Kidney capillary endothelial cell (primary cell): Measurements from ENCODE around the gene KCNRG.
"Not testable (repeated sequence)": the region's sequence is repeated elsewhere in the genome, so short reads cannot be mapped to it uniquely, and the experiment has no call there.

ENCODE experiments used
- DNase-seq: peaks from one replicate; pipeline ENCODE4 v3.0.0-alpha.2; 2018; ENCODE audit warnings: low spot score

KCNRG gene

DNA sequence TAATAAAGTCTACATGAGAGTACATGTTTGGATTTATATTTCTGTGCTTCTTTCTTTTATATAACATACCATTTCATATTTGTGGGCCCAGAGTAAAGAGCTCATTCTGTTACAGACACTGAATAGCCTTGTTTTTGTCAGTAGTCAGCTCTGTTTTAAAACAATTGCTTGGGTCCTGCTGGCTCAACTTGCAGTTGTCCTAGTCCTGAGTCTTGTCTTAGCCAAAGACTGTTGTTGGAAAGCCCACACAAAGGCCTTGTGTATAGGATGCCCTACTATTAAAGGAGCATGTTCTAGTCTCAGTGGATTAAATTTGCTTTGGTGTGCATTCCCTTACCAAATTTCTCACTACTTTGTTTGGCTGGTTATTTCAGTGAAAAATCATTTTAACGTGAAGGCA is 3.8 kb upstream of the KCNRG start:
- no peak for DNase-seq

DNA sequence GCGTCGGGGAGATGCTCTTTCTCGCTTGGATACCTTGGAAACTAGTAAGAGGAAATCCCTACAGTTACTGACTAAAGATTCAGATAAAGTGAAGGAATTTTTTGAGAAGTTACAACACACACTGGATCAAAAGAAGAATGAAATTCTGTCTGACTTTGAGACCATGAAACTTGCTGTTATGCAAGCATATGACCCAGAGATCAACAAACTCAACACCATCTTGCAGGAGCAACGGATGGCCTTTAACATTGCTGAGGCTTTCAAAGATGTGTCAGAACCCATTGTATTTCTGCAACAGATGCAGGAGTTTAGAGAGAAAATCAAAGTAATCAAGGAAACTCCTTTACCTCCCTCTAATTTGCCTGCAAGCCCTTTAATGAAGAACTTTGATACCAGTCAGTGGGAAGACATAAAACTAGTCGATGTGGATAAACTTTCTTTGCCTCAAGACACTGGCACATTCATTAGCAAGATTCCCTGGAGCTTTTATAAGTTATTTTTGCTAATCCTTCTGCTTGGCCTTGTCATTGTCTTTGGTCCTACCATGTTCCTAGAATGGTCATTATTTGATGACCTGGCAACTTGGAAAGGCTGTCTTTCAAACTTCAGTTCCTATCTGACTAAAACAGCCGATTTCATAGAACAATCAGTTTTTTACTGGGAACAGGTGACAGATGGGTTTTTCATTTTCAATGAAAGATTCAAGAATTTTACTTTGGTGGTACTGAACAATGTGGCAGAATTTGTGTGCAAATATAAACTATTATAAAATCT is 2.7 kb upstream of the KCNRG start:
- DNase-seq: no peak

DNA sequence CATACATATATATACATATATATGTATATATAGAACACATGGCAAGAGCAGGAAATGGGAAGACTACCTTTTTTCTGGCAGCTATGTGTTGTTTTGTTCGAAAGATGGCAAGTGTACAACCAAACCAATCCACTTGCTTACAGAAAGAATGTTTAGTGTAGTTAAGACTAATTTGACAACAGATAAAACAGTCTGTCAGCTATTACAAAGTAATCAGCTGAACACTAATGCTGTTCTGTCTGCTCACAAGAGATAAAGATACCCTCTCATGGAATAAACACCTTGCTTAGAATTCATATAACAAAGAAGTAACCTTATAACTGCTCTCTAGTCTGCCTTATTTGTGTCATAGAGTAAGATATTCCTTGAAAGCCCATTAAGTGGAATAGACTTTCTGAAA is 858 bp upstream of the KCNRG start:
- DNase-seq: no peak

DNA sequence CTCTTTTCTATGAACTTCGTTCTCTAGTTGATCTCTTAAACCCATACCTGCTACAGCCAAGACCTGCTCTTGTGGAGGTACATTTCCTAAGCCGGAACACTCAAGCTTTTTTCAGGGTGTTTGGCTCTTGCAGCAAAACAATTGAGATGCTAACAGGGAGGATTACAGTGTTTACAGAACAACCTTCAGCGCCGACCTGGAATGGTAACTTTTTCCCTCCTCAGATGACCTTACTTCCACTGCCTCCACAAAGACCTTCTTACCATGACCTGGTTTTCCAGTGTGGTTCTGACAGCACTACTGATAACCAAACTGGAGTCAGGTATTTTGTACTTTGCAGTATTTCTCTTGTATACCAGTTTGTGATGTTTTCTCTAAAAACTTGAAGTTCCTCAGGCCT is 506 bp downstream of the KCNRG start:
- no peak for DNase-seq

DNA sequence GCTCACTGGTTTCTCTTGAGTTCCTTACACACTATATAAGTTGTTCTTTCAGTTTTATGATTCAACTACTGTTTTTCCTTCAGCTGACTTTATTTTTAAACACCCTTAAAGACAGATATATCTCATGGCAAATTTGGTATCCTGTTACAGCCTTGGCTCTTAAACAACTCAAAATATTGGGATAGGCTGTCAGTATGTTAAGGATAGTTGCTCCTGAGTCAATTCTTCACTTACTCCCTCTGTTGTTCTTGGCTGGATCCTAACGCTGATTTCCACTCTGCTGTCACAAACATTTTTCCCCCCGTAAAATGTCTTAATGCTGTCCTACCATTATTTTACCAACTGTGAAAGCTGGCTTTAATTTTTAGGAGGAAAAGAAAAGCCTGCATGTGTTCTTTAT is 1.2 kb downstream of the KCNRG start:
- no peak for DNase-seq

DNA sequence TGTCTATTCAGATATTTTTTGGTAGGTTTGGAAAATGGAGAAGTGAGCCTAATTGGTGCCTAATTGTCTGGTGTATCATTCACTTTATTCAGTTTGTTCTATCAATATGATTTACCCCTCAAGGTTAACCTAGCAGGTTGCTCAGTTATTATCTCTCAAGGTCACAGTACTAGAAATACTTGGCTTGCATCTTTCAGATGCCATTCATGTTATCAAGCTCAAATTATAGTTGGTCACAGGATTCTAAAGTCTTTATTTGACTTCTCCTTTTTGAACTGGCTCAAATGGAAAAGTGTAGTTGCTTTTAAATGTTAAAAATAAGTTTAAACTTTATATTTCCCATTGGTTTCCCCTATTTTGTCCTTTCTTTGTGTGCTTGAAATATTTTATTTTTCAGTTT is 2.6 kb downstream of the KCNRG start:
- no peak for DNase-seq

DNA sequence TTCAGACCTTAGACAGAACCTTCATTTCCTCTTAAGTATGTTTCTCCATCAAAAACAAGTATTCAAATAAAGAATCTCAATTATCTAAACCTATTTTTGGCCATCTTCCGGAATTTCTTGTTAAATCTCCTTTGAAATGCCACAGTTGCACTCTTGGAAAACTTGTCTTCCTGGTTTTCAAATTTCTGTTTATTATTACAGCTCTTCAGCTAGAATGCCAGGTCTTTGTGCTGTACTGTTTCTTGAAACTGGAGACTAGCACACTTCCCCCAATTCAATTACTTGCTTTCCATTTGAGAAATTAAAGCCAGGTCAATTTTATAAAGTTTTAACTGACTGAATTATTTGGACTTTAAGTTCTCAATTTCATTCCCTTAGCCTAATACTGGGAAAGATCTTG is 10.2 kb downstream of the KCNRG start:
- no peak for DNase-seq

DNA sequence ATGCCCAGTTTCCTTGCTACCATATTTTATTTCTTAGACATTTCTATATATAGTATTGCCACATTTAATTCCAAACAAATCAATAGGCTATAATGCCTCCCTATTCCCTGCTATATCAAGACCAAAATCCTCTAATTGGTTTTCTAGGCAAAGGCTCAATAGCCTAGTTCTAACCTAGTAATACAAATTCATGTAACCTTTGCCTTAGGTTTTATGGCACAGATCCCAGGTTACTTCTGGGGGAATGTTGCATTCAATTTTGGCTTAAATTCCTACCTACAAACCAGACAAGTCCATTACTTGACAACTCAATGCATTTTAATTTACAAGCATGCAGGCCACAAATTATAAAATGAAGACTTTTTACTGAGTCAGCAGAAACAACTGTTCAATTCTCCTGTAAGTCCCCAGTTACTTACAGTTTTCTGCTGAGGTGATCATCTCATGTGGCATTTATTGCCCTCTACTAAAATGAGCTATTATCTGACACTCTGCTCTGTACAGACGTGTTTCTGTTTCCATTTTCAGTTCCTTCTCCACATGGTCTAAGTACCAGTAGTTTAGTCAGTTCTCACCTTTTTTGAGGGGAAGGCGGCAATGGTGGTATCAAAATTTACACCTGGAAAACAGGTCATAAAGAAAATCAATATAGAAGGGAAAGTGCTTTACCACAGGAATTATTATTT is 11.7 kb downstream of the KCNRG start:
- no peak for DNase-seq

DNA sequence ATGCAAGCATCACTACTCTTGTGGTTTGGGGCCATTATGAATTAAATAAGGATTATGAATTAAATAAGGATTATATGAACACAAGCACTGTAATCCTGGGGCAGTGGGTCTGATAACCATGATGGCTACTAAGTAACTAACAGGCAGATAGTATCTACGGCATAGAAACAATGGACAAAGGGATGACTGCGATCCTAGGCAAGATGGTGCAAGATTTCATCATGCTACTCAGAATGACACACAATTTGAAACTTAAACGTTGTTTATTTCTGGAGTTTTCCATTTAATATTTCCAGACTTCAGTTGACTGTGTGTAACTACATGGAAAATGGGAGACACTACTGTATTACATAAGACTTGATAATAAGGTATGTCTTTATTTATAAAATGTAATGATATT is 15.1 kb downstream of the KCNRG start:
- DNase-seq: no peak

DNA sequence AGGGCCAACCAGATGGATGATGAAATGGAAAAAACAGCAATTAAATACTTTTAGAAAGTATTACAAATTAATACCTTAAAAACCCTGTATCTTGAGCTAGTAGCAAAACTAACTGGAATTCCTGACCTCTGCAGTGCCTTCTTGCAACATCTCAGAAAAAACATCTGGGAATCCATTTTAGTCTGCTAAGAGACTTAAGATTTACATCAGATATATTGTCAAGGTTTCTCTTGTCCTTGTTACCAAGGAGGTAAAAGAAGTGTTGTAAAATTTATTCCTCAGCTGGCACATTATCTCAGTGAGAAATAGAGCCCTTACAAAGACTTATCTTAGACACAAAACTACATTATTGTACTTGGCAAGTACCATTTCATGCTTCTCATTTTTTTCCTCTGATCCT is 18.5 kb downstream of the KCNRG start:
- DNase-seq: no peak

DNA sequence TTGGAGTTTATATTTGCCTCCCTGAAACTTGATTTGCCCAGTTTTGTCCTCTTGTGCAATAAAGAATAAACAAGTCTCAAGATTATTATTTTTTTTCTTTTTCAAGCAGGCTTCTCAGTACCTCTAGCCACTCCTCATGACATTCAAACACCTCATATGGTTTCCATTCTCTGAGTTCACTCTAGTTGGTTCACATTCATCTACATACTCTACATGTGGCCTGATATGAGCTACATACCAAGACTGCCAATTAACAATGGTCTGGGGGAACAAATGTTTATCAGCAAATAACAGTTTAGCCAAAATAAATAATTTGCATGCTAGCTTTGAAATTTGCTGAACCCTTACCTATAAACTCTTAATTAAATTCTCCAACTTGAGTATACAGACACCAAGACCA is 22.5 kb downstream of the KCNRG start:
- no peak for DNase-seq

DNA sequence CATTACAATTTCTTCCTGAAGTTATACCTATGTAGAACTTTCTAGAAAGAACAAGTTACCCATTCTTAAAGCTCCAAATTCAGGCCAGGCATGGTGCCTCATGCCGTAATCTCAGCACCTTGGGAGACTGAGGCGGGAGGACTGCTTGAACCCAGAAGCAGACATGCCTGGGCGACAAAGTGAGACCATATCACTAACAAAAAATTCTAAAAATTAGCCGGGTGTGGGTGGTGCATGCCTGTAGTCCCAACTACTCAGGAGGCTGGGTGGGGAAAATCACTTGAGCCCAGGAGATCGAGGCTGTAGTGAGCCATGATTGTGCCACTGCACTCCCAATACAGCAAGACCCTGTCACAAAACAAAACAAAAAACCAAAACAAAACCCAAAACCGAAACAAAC is 23.0 kb downstream of the KCNRG start:
- no peak for DNase-seq

DNA sequence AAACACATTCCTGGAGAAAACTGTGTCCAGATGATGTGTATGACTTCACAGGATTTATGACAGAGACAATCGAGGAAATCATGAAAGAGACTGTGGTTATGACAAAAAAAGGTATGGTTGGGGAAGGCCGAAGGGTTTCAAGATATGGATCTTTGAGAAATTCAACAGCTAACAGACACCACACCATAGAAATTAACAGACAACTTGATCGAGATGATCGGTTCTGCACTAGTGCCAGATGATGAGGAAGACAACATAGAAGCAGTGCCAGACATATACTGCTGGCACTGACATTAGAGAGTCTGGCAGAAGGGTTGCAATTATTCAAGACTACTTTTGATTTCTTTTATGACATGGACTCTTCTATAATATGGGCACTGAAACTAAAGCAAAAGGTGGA is 37.2 kb downstream of the KCNRG start:
- no peak for DNase-seq

DNA sequence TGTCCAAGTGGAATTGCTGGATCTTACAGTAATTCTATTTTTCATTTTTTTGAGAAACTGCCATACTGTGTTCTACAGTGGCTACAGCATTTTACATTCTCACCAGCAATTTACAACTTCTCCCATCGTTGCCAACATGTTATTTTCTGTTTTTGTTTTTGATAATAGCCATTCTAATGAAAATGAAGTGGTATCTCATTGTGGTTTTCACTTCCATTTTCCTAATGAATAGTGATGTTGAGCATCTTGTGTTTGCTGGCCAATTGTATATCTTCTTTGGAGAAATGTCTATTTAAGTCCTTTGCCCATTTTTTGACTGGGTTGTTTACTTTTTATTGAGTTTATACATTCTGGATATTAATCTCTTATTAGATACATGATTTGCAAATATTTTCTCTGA is 38.6 kb downstream of the KCNRG start:
- DNase-seq: no peak

DNA sequence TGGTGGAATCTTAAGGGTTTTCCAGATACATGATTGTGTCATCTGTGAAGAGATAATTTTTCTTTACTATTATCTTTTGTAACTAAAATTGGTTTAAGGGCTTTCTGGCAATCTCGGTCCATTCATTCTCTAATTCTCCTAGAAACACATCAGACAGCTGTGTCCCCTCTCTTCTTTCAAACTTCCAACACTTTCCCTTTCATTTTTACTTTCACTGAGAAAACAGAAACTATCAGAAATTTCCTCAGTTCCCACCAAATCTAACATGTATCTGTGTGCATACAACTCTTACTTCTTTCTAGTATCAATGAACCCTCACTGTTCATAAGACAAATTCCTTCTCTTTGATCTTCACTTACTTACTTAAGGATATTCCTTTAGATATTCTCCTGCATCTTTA is 40.2 kb downstream of the KCNRG start:
- no peak for DNase-seq

DNA sequence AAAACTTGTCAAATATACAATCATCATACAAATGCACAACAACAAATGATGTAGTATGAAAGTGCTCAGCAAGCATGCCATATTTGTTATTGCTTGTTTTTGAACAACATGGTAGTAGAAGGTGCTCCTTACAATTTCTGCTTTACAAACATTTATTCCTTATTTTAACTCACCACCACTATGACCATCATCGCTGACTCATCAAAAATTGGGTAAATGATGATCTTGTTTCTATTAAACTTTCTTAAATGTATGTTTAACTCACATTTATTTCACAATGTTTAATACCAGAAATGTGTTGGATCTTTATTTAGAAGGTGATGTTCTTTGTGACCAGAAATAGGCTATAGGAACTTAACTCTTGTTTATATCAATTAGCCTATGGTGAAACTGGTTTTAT is 45.5 kb downstream of the KCNRG start:
- no peak for DNase-seq

DNA sequence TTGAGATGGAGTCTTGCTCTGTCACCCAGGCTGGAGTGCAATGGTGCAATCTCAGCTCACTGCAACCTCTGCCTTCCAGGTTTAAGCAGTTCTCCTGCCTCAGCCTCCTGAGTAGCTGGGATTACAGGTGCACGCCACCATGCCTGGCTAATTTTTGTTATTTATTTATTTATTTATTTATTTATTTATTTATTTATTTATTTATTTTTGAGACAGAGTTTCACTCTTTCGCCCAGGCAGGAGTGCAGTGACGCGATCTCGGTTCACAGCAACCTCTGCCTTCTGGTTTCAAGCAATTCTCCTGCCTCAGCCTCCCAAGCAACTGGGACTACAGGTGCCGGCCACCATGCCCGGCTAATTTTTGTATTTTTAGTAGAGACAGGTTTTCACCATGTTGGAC is 47.1 kb downstream of the KCNRG start:
- DNase-seq: not testable (repeated sequence)

DNA sequence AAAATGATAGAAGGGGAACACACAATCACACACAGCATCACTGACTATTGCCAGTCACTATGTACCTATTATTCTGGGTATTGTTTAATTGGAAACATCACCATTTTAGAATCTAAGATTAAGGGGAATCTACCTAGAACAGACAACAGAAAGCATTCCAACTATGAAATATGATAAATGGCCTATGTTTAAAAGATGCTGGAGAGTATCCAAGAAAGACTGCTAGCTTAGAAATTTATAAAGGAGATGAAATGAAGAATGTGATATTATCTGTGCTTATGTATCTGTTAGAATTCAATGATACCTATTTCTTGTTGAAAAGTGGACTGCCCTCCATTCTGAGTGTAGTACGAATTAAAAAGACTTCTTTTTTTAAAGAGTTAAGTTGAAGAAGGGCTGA is 50.5 kb downstream of the KCNRG start:
- DNase-seq: no peak

DNA sequence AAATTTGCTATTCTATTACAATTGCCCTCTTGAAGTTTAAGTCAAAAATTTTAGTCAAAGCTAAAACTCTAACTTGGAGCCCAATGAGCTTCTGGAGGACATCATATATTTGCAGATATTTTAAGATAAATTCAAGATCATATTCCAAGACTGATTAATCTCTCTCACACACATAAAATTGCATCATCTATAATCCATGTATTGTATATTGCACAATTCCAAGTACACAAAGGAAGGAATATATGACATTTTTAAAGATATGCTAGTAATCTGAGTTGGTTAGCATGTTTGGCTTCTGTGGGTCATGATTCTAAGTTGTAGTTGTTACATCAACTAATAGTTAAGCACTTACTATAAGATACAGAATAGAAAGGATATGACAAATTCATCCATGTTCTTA is 53.3 kb downstream of the KCNRG start:
- no peak for DNase-seq

DNA sequence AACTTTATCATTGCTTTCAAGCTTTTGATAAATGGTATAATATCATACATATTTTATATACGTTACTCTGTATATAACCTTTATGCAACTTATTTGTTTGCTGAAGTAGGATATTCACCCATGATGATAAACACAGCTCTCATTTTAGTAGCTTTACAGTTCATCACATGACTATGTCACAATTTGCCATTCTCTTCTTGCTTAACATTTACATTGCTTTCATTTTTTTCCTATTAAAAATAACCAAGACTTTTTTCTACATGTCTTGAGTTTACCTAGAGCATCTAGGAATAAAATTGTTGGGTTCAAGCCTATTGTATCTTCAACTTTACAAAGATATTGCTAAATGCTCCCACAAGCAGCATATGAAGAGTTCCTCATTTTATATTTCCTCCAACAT is 54.0 kb downstream of the KCNRG start:
- DNase-seq: no peak

DNA sequence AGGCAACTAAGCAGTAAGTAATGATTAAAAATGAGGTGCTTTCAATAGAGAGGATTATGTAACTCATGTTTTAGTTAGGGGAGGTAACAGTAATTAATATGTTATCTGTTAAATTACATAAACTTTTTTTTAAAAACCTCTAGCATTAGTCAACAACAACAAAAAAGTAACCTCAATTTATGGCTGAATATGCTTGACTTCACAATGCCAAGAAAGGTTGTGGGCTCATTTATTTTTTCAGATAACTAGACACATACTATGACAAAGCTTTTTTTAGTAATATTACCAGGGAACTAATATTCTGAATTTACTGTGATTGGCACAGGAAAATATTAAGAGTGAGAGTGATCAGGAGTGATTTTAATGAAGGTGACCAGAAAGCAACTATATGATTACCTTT is 54.9 kb downstream of the KCNRG start:
- DNase-seq: no peak
